ENCODE data around the gene CELF6.

CELF6 gene

GRCh38 chr15:72313881-72314280 is 6.1 kb downstream of the CELF6 start:
- Histone ChIP-seq H2BK5ac (ENCODE audit: low read length) (no peak overlapping the region), H3K18ac (ENCODE audit: low read length) (no peak overlapping the region), H2BK120ac (ENCODE audit: low read depth, low read length) (no peak overlapping the region), H3K4me2 (ENCODE audit: insufficient read depth, low read length, poor library complexity, severe bottlenecking) (no peak overlapping the region), H3K79me1 (ENCODE audit: low read depth, low read length) (no peaks in the 10 kb centered on the region), H3K27ac (replicated peaks; ENCODE audit: low read length) (no peak overlapping the region), H2BK15ac (ENCODE audit: low read length) (no peak overlapping the region), H2AK5ac (ENCODE audit: low read depth, low read length) (no peak overlapping the region), H4K8ac (ENCODE audit: low read depth, low read length) (no peak overlapping the region), H2BK12ac (ENCODE audit: low read length) (no peak overlapping the region), H3K36me3 (replicated peaks in 1 of 2; ENCODE audit: control insufficient read depth in 2 of 2, insufficient read depth in 2 of 2, low read length in 2 of 2) (no peaks in the 10 kb centered on the region), H3K4me1 (ENCODE audit: control insufficient read depth in 2 of 2, insufficient read depth in 1 of 2, low read depth in 1 of 2, low read length in 2 of 2) (no peaks in the 10 kb centered on the region), H3K9me3 (replicated peaks in 1 of 2; ENCODE audit: control insufficient read depth in 2 of 2, insufficient read depth in 1 of 2, low read depth in 1 of 2, low read length in 2 of 2) (no peaks in the 10 kb centered on the region), H4K91ac (ENCODE audit: low read depth, low read length, poor library complexity) (no peak overlapping the region), H3K4ac (ENCODE audit: low read length) (no peak overlapping the region), H3K4me3 (ENCODE audit: low read length in 2 of 2) (no peak overlapping the region), H2AFZ (ENCODE audit: low read length) (no peak overlapping the region), H3K27me3 (ENCODE audit: control insufficient read depth in 3 of 3, insufficient read depth in 3 of 3, low read depth in 1 of 3, low read length in 3 of 3) (peaks cover 0 to 21% (median 14%) of the 10 kb centered on the region in 3 experiments), H3K9ac (ENCODE audit: low read depth, low read length, poor library complexity) (no peak overlapping the region), H3K14ac (ENCODE audit: low read length) (no peak overlapping the region), H3K23ac (ENCODE audit: low read depth, low read length, poor library complexity) (no peak overlapping the region)
- WGBS, 2 donors (ENCODE audit: extremely low coverage in 2 of 2, insufficient read length in 2 of 2, insufficient replicate concordance in 1 of 2) = no CpG with 5 or more reads among the region's 2 CpGs
- no peak for DNase-seq (ENCODE audit: low spot score)

DNA sequence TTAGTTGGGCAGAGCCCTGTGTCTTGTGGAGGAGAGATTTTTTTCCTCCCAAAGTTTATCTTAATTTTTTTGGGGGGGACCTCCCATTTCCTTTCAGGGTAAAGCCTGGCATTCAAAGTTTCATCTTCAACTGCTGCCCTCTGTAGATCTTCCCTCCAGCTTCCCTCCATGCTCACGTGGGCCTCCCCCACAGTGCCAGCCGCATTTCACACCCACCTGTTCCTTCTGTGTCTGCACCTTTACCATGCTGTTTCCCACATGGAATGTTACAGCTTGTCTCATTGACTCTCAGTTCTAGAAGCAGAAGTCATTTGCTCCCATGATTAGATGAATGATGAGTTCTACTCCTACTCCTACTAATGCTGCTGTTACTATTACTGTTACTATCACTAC is 6.5 kb downstream of the CELF6 start:
- no peak overlapping the region for H2AK5ac ChIP-seq (ENCODE audit: low read depth, low read length)
- no peak overlapping the region for H3K4me2 ChIP-seq (ENCODE audit: insufficient read depth, low read length, poor library complexity, severe bottlenecking)
- no peak overlapping the region for H3K4me3 ChIP-seq (ENCODE audit: low read length in 2 of 2)
- H3K36me3 ChIP-seq (replicated peaks in 1 of 2; ENCODE audit: control insufficient read depth in 2 of 2, insufficient read depth in 2 of 2, low read length in 2 of 2) = no peaks in the 10 kb centered on the region
- H3K9ac ChIP-seq (ENCODE audit: low read depth, low read length, poor library complexity) = no peak overlapping the region
- H3K9me3 ChIP-seq (replicated peaks in 1 of 2; ENCODE audit: control insufficient read depth in 2 of 2, insufficient read depth in 1 of 2, low read depth in 1 of 2, low read length in 2 of 2) = no peaks in the 10 kb centered on the region
- no peak overlapping the region for H2BK12ac ChIP-seq (ENCODE audit: low read length)
- H3K27ac ChIP-seq (replicated peaks; ENCODE audit: low read length) = no peak overlapping the region
- no peak overlapping the region for H4K91ac ChIP-seq (ENCODE audit: low read depth, low read length, poor library complexity)
- H3K18ac ChIP-seq (ENCODE audit: low read length) = no peak overlapping the region
- no peak overlapping the region for H2BK120ac ChIP-seq (ENCODE audit: low read depth, low read length)
- H2BK5ac ChIP-seq (ENCODE audit: low read length) = no peak overlapping the region
- H3K23ac ChIP-seq (ENCODE audit: low read depth, low read length, poor library complexity) = no peak overlapping the region
- no peak for DNase-seq (ENCODE audit: low spot score)
- no CpG with 5 or more reads among the region's 2 CpGs for WGBS, 2 donors (ENCODE audit: extremely low coverage in 2 of 2, insufficient read length in 2 of 2, insufficient replicate concordance in 1 of 2)
- H3K79me1 ChIP-seq (ENCODE audit: low read depth, low read length) = no peaks in the 10 kb centered on the region
- H3K4ac ChIP-seq (ENCODE audit: low read length) = no peak overlapping the region
- H4K8ac ChIP-seq (ENCODE audit: low read depth, low read length) = no peak overlapping the region
- H3K27me3 ChIP-seq (ENCODE audit: control insufficient read depth in 3 of 3, insufficient read depth in 3 of 3, low read depth in 1 of 3, low read length in 3 of 3) = peaks cover 0 to 17% (median 10%) of the 10 kb centered on the region in 3 experiments
- no peak overlapping the region for H2BK15ac ChIP-seq (ENCODE audit: low read length)
- H3K14ac ChIP-seq (ENCODE audit: low read length) = no peak overlapping the region
- no peaks in the 10 kb centered on the region for H3K4me1 ChIP-seq (ENCODE audit: control insufficient read depth in 2 of 2, insufficient read depth in 1 of 2, low read depth in 1 of 2, low read length in 2 of 2)
- no peak overlapping the region for H2AFZ ChIP-seq (ENCODE audit: low read length)

- peak; percentile 48 for DNase-seq (ENCODE audit: low spot score)
- no peak overlapping the region for H3K9ac ChIP-seq (ENCODE audit: low read depth, low read length, poor library complexity)
- H2AK5ac ChIP-seq (ENCODE audit: low read depth, low read length) = no peak overlapping the region
- no peak overlapping the region for H2AFZ ChIP-seq (ENCODE audit: low read length)
- H4K8ac ChIP-seq (ENCODE audit: low read depth, low read length) = no peak overlapping the region
- H3K79me1 ChIP-seq (ENCODE audit: low read depth, low read length) = no peaks in the 10 kb centered on the region
- peaks cover 0 to 11% (median 5%) of the 10 kb centered on the region in 3 experiments for H3K27me3 ChIP-seq (ENCODE audit: control insufficient read depth in 3 of 3, insufficient read depth in 3 of 3, low read depth in 1 of 3, low read length in 3 of 3)
- no peak overlapping the region for H3K14ac ChIP-seq (ENCODE audit: low read length)
- no peaks in the 10 kb centered on the region for H3K4me1 ChIP-seq (ENCODE audit: control insufficient read depth in 2 of 2, insufficient read depth in 1 of 2, low read depth in 1 of 2, low read length in 2 of 2)
- no peak overlapping the region for H3K18ac ChIP-seq (ENCODE audit: low read length)
- no peaks in the 10 kb centered on the region for H3K9me3 ChIP-seq (replicated peaks in 1 of 2; ENCODE audit: control insufficient read depth in 2 of 2, insufficient read depth in 1 of 2, low read depth in 1 of 2, low read length in 2 of 2)
- no peak overlapping the region for H3K4me3 ChIP-seq (ENCODE audit: low read length in 2 of 2)
- no peak overlapping the region for H3K4me2 ChIP-seq (ENCODE audit: insufficient read depth, low read length, poor library complexity, severe bottlenecking)
- H2BK12ac ChIP-seq (ENCODE audit: low read length) = no peak overlapping the region
- no CpG with 5 or more reads among the region's 2 CpGs for WGBS, 2 donors (ENCODE audit: extremely low coverage in 2 of 2, insufficient read length in 2 of 2, insufficient replicate concordance in 1 of 2)
- H3K4ac ChIP-seq (ENCODE audit: low read length) = no peak overlapping the region
- no peak overlapping the region for H3K23ac ChIP-seq (ENCODE audit: low read depth, low read length, poor library complexity)
- no peak overlapping the region for H2BK5ac ChIP-seq (ENCODE audit: low read length)
- H3K36me3 ChIP-seq (replicated peaks in 1 of 2; ENCODE audit: control insufficient read depth in 2 of 2, insufficient read depth in 2 of 2, low read length in 2 of 2) = no peaks in the 10 kb centered on the region
- H3K27ac ChIP-seq (replicated peaks; ENCODE audit: low read length) = no peak overlapping the region
- no peak overlapping the region for H2BK120ac ChIP-seq (ENCODE audit: low read depth, low read length)
- no peak overlapping the region for H4K91ac ChIP-seq (ENCODE audit: low read depth, low read length, poor library complexity)
- no peak overlapping the region for H2BK15ac ChIP-seq (ENCODE audit: low read length)
Observed at GRCh38 chr15:72312605-72313447, 7.1 kb downstream of the CELF6 start.

- H2BK5ac ChIP-seq (ENCODE audit: low read length) = no peak overlapping the region
- H3K9ac ChIP-seq (ENCODE audit: low read depth, low read length, poor library complexity) = no peak overlapping the region
- no peak overlapping the region for H3K18ac ChIP-seq (ENCODE audit: low read length)
- H3K9me3 ChIP-seq (replicated peaks in 1 of 2; ENCODE audit: control insufficient read depth in 2 of 2, insufficient read depth in 1 of 2, low read depth in 1 of 2, low read length in 2 of 2) = no peaks in the 10 kb centered on the region
- no peaks in the 10 kb centered on the region for H3K36me3 ChIP-seq (replicated peaks in 1 of 2; ENCODE audit: control insufficient read depth in 2 of 2, insufficient read depth in 2 of 2, low read length in 2 of 2)
- H2BK12ac ChIP-seq (ENCODE audit: low read length) = no peak overlapping the region
- H3K4ac ChIP-seq (ENCODE audit: low read length) = no peak overlapping the region
- DNase-seq (ENCODE audit: low spot score) = no peak
- no peak overlapping the region for H2AK5ac ChIP-seq (ENCODE audit: low read depth, low read length)
- H3K14ac ChIP-seq (ENCODE audit: low read length) = no peak overlapping the region
- no peak overlapping the region for H3K4me3 ChIP-seq (ENCODE audit: low read length in 2 of 2)
- no peak overlapping the region for H2AFZ ChIP-seq (ENCODE audit: low read length)
- H4K8ac ChIP-seq (ENCODE audit: low read depth, low read length) = no peak overlapping the region
- H3K4me2 ChIP-seq (ENCODE audit: insufficient read depth, low read length, poor library complexity, severe bottlenecking) = no peak overlapping the region
- H3K23ac ChIP-seq (ENCODE audit: low read depth, low read length, poor library complexity) = no peak overlapping the region
- H4K91ac ChIP-seq (ENCODE audit: low read depth, low read length, poor library complexity) = no peak overlapping the region
- H2BK120ac ChIP-seq (ENCODE audit: low read depth, low read length) = no peak overlapping the region
- no CpG with 5 or more reads among the region's 5 CpGs for WGBS, 2 donors (ENCODE audit: extremely low coverage in 2 of 2, insufficient read length in 2 of 2, insufficient replicate concordance in 1 of 2)
- H2BK15ac ChIP-seq (ENCODE audit: low read length) = no peak overlapping the region
- peaks cover 3 to 7% of the 10 kb centered on the region in 2 donors for H3K4me1 ChIP-seq (ENCODE audit: control insufficient read depth in 2 of 2, insufficient read depth in 1 of 2, low read depth in 1 of 2, low read length in 2 of 2)
- H3K27ac ChIP-seq (replicated peaks; ENCODE audit: low read length) = no peak overlapping the region
- peaks cover 0 to 11% (median 6%) of the 10 kb centered on the region in 3 experiments for H3K27me3 ChIP-seq (ENCODE audit: control insufficient read depth in 3 of 3, insufficient read depth in 3 of 3, low read depth in 1 of 3, low read length in 3 of 3)
- no peaks in the 10 kb centered on the region for H3K79me1 ChIP-seq (ENCODE audit: low read depth, low read length)
Observed at GRCh38 chr15:72307026-72307425, 12.9 kb downstream of the CELF6 start.
